CD4-positive, alpha-beta T cell treated with Interferon gamma for 1 hour (primary cell): Measurements from ENCODE around the gene BRD7.

Experiments
- DNase-seq: peaks from one replicate; pipeline ENCODE4 v3.0.0-alpha.2; 2020

Gene BRD7

DNA sequence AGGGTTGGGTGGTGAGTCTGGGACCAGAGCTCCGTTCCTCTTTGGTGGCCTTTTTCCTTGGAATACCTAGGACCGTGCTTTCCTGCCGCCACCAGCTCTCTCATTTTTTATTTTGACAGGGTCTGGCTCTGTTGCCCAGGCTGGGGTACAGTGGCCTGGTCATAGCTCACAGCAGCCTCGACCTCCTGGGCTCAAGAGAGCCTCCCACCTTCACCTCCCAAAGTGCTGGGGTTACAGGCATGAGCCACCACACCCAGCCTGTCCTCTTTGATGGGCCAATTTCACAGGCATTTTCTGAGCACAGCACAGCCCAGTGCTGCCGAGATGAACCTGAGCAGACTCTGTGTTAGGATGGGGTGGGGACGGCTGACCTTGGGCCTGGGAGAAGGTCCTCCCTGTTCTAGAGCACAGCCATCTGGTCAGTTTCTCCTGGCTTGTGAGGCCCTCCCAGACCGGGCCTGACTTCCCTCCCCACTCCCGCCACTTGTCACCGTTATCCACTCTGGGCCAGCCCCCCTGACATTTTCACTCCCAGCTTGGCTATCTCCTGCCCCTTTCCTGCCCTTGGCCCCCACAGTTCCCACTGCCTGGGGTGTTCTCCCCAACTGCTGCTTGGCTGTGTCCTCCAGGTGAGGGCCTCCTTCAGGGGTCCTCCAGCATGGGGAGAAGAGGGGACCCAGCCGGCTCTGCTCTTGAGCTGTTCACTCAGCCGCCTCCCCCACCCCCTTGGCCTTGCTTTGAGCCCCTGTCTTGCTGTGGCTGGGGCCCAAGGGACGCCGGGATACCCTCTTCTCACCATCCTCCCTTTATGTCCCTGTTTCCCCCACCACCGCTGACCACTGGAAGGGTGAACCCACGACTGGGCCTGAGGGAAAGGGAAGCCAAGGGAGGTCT is 97.4 kb downstream of the BRD7 start:
- no peak for DNase-seq

DNA sequence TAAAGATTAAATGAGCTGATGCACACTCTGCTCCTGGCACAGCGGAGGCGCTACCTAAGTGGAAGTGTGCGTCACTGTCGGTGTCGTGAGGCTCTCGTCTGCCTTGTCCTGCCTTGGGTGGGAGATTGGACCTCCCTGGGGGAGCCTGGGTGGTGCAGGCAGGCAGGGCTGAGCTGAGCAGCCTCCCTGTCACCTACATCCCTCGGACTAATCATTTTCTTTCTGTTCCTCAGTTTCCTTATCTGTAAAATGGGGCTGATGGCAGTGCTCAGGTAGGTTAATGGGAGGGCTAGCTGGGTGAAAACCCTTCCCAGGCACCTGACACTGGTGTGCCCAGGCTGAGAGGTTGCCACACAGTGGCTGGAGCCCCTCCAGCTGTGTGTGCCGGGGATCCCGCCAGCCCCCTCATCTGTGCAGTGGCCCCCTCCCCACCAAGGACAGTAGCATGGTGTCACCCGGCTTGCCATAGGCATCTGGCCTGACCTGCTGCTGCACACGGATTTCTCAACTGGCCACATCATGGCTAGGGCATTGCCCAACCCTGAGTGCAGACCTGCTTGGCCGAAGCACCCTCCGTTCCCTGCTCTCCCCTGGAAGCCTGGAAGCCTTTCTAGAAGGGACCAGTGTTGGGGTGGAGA is 98.2 kb downstream of the BRD7 start:
- no peak for DNase-seq

GRCh38 chr16:50269769-50270509 is 98.8 kb downstream of the BRD7 start:
- no peak for DNase-seq

- no peak for DNase-seq
Measured at GRCh38 chr16:50269061-50269705, 99.6 kb downstream of the BRD7 start.

- no peak for DNase-seq
Measured at GRCh38 chr16:50268352-50268751, 100.4 kb downstream of the BRD7 start.

- no peak for DNase-seq
Measured at GRCh38 chr16:50267651-50268050, 101.1 kb downstream of the BRD7 start.

DNA sequence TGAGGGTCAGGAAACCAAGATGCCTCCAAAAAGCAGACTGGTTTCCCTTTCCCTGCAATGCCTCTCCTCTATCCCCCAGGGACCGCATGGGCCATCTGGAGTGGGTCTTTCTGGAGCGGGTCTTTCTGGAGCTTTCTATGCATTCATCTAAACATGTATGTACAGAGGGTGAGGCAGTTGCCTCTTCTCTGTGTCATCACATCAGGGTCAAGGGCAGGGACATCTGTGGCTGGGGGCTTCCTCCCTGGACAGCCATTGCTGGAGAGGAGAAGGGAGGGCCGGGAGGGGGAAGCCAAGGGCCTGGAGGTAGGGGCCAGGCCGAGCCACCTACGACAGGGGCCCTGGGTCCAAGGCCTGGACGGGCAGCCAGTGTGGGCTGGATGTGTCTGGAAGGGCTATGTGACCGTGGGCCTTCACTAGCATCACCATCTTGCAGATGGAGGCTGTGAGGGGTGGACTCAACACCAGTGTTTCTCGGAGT is 101.6 kb downstream of the BRD7 start:
- no peak for DNase-seq

DNA sequence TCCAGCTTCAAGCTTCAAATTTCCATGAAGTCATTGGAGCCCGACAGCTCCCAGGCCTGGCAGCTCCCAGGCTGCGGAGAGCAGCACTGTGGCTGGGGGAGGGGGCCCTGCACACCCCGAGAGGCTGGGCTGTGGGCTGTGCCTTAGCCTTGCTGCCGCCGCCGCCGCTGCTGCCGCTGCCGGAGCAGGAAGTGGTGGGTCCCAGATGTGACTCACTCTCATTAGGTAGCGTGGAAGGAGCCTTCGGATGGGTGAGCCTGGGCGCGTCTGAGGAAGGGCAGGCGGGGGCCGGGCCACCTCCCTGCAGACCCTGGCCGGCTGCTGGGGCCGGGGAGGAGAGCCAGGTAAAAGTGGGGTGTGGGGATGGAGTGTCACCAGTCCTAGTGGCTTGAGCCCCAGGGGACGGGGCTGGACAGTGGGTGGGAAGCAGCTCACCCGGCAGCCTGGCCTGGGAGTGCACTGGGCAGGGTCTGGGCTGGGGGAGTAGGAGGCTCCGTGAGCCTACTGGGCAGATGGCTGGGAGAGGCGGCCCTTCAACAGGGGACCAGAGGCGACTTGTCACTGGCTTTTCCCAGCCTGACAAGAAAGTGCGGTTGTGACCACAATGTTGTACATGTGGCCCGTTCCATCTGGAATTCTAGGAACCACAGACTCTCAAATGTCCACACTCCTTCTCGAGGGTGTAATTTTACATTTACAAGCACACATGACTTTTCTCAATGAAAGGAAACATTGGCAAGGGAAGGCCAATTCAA is 102.3 kb downstream of the BRD7 start, which contains the start of gene ADCY7:
TSS of gene ADCY7 (plus strand) at position 215 of the 755 bp plus-strand sequence. CDS start 21,629 bp downstream, outside the sequence.
- DNase-seq: peak; percentile 79
